IMR-90 (cell line): Measurements from ENCODE around the gene MTM1. TPM values are rescaled to one million over a fixed set of nuclear protein-coding genes. Genes with fewer than 3 reads are reported as not detected.

Source experiments
- ATAC-seq: fragments of 200-7000 bp; cut with Tn5 transposase; 2 replicates; pipeline ENCODE4 v1.9.1; 2020; ENCODE audit warnings: low read depth, mild to moderate bottlenecking, moderate library complexity
- BruUV-seq: library from RNA; stranded (reverse); fragments of 400-500 nt; replicated peaks from 2 replicates; lab custom pipeline; 2021; lab: Mats Ljungman, UMichigan
- CTCF ChIA-PET: fragments of 300-600 bp; formaldehyde crosslinking; extraction: SDS; loops from one replicate; lab custom pipeline; 2021; ENCODE audit warnings: antibody characterized with exemption; lab: Yijun Ruan, JAX
- POLR2A ChIA-PET: fragments of 300-600 bp; sonication (Branson Sonifier 250); formaldehyde crosslinking; loops from one replicate; lab custom pipeline; 2022; ENCODE audit warnings: antibody characterized with exemption; ENCODE audit not compliant: unreplicated experiment; lab: Charles Lee
- DNase-seq: peaks from one replicate; pipeline ENCODE4 v3.0.0; 2013
- H2AFZ ChIP-seq: replicated peaks from 2 replicates; pipeline ENCODE3; 2013; ENCODE audit warnings: low read length, mild to moderate bottlenecking; ENCODE audit not compliant: poor library complexity
- H2AK5ac ChIP-seq: 2 replicates; pipeline ENCODE4 v1.6.1; 2013; ENCODE audit warnings: low read depth, low read length, inconsistent platforms
- H2AK9ac ChIP-seq: replicated peaks from 2 replicates; pipeline ENCODE3; 2013; ENCODE audit warnings: mild to moderate bottlenecking, low read depth, low read length, moderate library complexity; ENCODE audit not compliant: poor library complexity
- H2BK120ac ChIP-seq: 2 replicates; pipeline ENCODE4 v1.6.1; 2013; ENCODE audit warnings: low read depth, low read length, inconsistent platforms
- H2BK15ac ChIP-seq: 3 replicates; pipeline ENCODE4 v1.6.1; 2013; ENCODE audit warnings: low read depth, low read length, inconsistent platforms
- H2BK20ac ChIP-seq: 2 replicates; pipeline ENCODE4 v1.6.1; 2013; ENCODE audit warnings: low read depth, mild to moderate bottlenecking, inconsistent platforms, low read length, moderate library complexity
- H2BK5ac ChIP-seq: 2 replicates; pipeline ENCODE4 v1.6.1; 2013; ENCODE audit warnings: mild to moderate bottlenecking, low read depth, low read length, inconsistent platforms; ENCODE audit not compliant: poor library complexity, severe bottlenecking
- H3K14ac ChIP-seq: replicated peaks from 2 replicates; pipeline ENCODE4 v1.6.1; 2013; ENCODE audit warnings: low read depth, low read length, inconsistent platforms
- H3K18ac ChIP-seq: 2 replicates; pipeline ENCODE4 v1.6.1; 2013; ENCODE audit warnings: low read depth, low read length, control low read depth
- H3K23ac ChIP-seq: 2 replicates; pipeline ENCODE4 v1.6.1; 2013; ENCODE audit warnings: low read depth, low read length, inconsistent platforms
- H3K27ac ChIP-seq: 2 replicates; pipeline ENCODE4 v1.5.1; 2013; ENCODE audit warnings: mild to moderate bottlenecking, control low read depth, low read length; ENCODE audit not compliant: insufficient read depth
- H3K27me3 ChIP-seq: 2 replicates; pipeline ENCODE4 v1.6.1; 2013; ENCODE audit warnings: low read length; ENCODE audit not compliant: control insufficient read depth, insufficient read depth
- H3K36me3 ChIP-seq: 2 replicates; pipeline ENCODE4 v1.6.1; 2013; ENCODE audit warnings: low read length, mixed read lengths; ENCODE audit not compliant: control insufficient read depth, insufficient read depth
- H3K4ac ChIP-seq: 2 replicates; pipeline ENCODE4 v1.6.1; 2013; ENCODE audit warnings: low read depth, low read length, inconsistent platforms
- H3K4me1 ChIP-seq: 2 replicates; pipeline ENCODE4 v1.6.1; 2013; ENCODE audit warnings: low read length, mixed read lengths; ENCODE audit not compliant: control insufficient read depth, insufficient read depth
- H3K4me2 ChIP-seq: 2 replicates; pipeline ENCODE4 v1.6.1; 2013; ENCODE audit warnings: low read depth, mild to moderate bottlenecking, control low read depth, low read length, moderate library complexity
- H3K4me3 ChIP-seq: 2 replicates; pipeline ENCODE4 v1.5.1; 2013; ENCODE audit warnings: low read depth, mild to moderate bottlenecking, control low read depth, low read length, moderate library complexity; ENCODE audit not compliant: insufficient read depth
- H3K56ac ChIP-seq: 2 replicates; pipeline ENCODE4 v1.6.1; 2013; ENCODE audit warnings: low read length, inconsistent platforms; ENCODE audit not compliant: insufficient read depth; ENCODE audit errors: extremely low read depth
- H3K79me1 ChIP-seq, 2 experiments: 2 replicates each; pipeline ENCODE4 v1.6.1; 2013; ENCODE audit warnings: low read length in 2 of 2, inconsistent platforms in 1 of 2, low read depth in 1 of 2
- H3K9ac ChIP-seq: 2 replicates; pipeline ENCODE4 v1.6.1; 2013; ENCODE audit warnings: low read depth, low read length, control low read depth
- H3K9me1 ChIP-seq: 2 replicates; pipeline ENCODE4 v1.6.1; 2013; ENCODE audit warnings: low read length, inconsistent platforms; ENCODE audit not compliant: insufficient read depth
- H3K9me3 ChIP-seq: 2 replicates; pipeline ENCODE4 v1.6.1; 2013; ENCODE audit warnings: low read length; ENCODE audit not compliant: control insufficient read depth, insufficient read depth
- H4K20me1 ChIP-seq: 2 replicates; pipeline ENCODE4 v1.6.1; 2013; ENCODE audit warnings: low read length, inconsistent platforms; ENCODE audit not compliant: insufficient read depth
- H4K5ac ChIP-seq: 2 replicates; pipeline ENCODE4 v1.6.1; 2013; ENCODE audit warnings: mild to moderate bottlenecking, low read depth, low read length, control low read depth
- H4K8ac ChIP-seq, 2 experiments: 2 replicates each; pipeline ENCODE4 v1.6.1; 2013; ENCODE audit warnings: low read depth in 2 of 2, low read length in 2 of 2, control low read depth in 1 of 2, inconsistent platforms in 1 of 2
- H4K91ac ChIP-seq: 2 replicates; pipeline ENCODE4 v1.6.1; 2013; ENCODE audit warnings: low read depth, low read length, inconsistent platforms; ENCODE audit not compliant: insufficient read depth
- BHLHE40 ChIP-seq: fragments of 150-350 bp; IDR thresholded peaks from 2 replicates; pipeline ENCODE4 v1.6.1; 2016; ENCODE audit warnings: mild to moderate bottlenecking, low read depth, low read length
- CEBPB ChIP-seq: IDR thresholded peaks from 2 replicates; pipeline ENCODE4 v1.6.1; 2012; ENCODE audit warnings: low read depth, low read length, improper control_type of control experiment
- CHD1 ChIP-seq: IDR thresholded peaks from 2 replicates; pipeline ENCODE4 v1.6.1; 2012; ENCODE audit warnings: low read depth, low read length, improper control_type of control experiment
- FOS ChIP-seq: fragments of 150-350 bp; IDR thresholded peaks from 2 replicates; pipeline ENCODE4 v1.6.1; 2016; ENCODE audit warnings: low read depth, low read length
- MAFK ChIP-seq: IDR thresholded peaks from 2 replicates; pipeline ENCODE4 v1.6.1; 2012; ENCODE audit warnings: low read depth, low read length, improper control_type of control experiment
- MAZ ChIP-seq: IDR thresholded peaks from 2 replicates; pipeline ENCODE4 v1.6.1; 2012; ENCODE audit warnings: low read depth, mild to moderate bottlenecking, low read length, improper control_type of control experiment, moderate library complexity, borderline replicate concordance
- MXI1 ChIP-seq: IDR thresholded peaks from 2 replicates; pipeline ENCODE4 v1.6.1; 2012; ENCODE audit warnings: low read depth, mild to moderate bottlenecking, low read length, moderate library complexity, borderline replicate concordance
- POLR2A ChIP-seq: IDR thresholded peaks from 2 replicates; pipeline ENCODE4 v1.6.1; 2012; ENCODE audit warnings: mild to moderate bottlenecking, low read depth, low read length
- RCOR1 ChIP-seq: IDR thresholded peaks from 2 replicates; pipeline ENCODE4 v1.6.1; 2012; ENCODE audit warnings: mild to moderate bottlenecking, low read length, improper control_type of control experiment; ENCODE audit not compliant: insufficient replicate concordance
- RFX5 ChIP-seq: IDR thresholded peaks from 2 replicates; pipeline ENCODE4 v1.8.0; 2012; ENCODE audit warnings: low read depth, mild to moderate bottlenecking, low read length, moderate library complexity
- SMC3 ChIP-seq: fragments of 150-350 bp; IDR thresholded peaks from 2 replicates; pipeline ENCODE4 v1.6.1; 2016; ENCODE audit warnings: low read depth, mild to moderate bottlenecking, antibody characterized with exemption, low read length, moderate library complexity
- WGBS, 2 experiments: methylation state at CpG; one replicate each; pipeline versions ENCODE4 v1.1.5 to v1.1.7; 2013; ENCODE audit warnings: missing lambda C conversion rate in 2 of 2; ENCODE audit not compliant: insufficient read length in 1 of 2; ENCODE audit errors: extremely low coverage in 2 of 2; 5-methylcytosine and 5-hydroxymethylcytosine counted together
- dilution Hi-C: fragments of 300-500 bp; cut with HindIII; formaldehyde crosslinking; loops from one replicate; pipeline ENCODE4 v1.14.3; 2018; ENCODE audit warnings: low sequenced_read_pairs; ENCODE audit not compliant: unreplicated experiment
- in situ Hi-C: fragments of 300-500 bp; cut with MboI; formaldehyde crosslinking; loops from 3 replicates; pipeline ENCODE4 v1.14.3; 2019; ENCODE audit warnings: low sequenced_read_pairs, inconsistent platforms, mixed read lengths
- intact Hi-C: fragments of 100-400 bp; cut with micrococcal nuclease; formaldehyde crosslinking; loops from 2 replicates; pipeline ENCODE4 v1.10.0; 2022
- polyA plus RNA-seq, 3 experiments: library from polyadenylated mRNA; depleted of rRNA; stranded (reverse); fragments of >200 nt; gene quantifications; 2 replicates each; pipeline ENCODE4 v1.2.3, GENCODE V29; 2012; ENCODE audit warnings: low replicate concordance in 1 of 3
- total RNA-seq: library from RNA; depleted of rRNA; stranded (reverse); fragments of >200 nt; gene quantifications from 2 replicates; pipeline ENCODE4 v1.2.3, GENCODE V29; 2012
- TF ChIP-seq, protein P1 (sequence below): conservative IDR thresholded peaks from 2 replicates; pipeline ENCODE4 v1.5.1; 2012; ENCODE audit warnings: mild to moderate bottlenecking, low read depth, low read length, improper control_type of control experiment
- TF ChIP-seq, protein P2 (sequence below): fragments of 150-350 bp; IDR thresholded peaks from 2 replicates; pipeline ENCODE4 v1.6.1; 2017; ENCODE audit warnings: mild to moderate bottlenecking, antibody characterized with exemption, low read length, low read depth

Gene MTM1
- total and polyA plus RNA-seq, 2 of the 4 experiments (the other 2 are of a cell fraction), result 3.8 to 5.6 TPM

- CTCF ChIA-PET, result no interaction called here
- Histone ChIP-seq H3K4ac (peak overlapping the region; percentile 52; the same call in 1 of the 2 replicates), H3K4me3 (peak overlapping the region; percentile 26; the same call in 1 of the 2 replicates), H3K27me3 (peaks cover under 1% of the 10 kb centered on the region; the same call in 1 of the 2 replicates), H4K5ac (peak overlapping the region; percentile 55), H3K36me3 (no peaks in the 10 kb centered on the region), H3K56ac (no peak overlapping the region), H3K79me1 (peaks cover 8 to 24% of the 10 kb centered on the region in 2 experiments; a peak in 3 of 4 replicates), H3K27ac (no peak overlapping the region), H4K8ac (peak overlapping the region; percentile 38 to 93; a peak in 3 of 4 replicates), H3K14ac (0 out of 2 replicates have a peak overlapping the region, but pooled peaks have one; percentile 37), H2AFZ (peak overlapping the region; percentile 82), H4K91ac (no peak overlapping the region), H2AK5ac (no peak overlapping the region), H2BK15ac (no peak overlapping the region), H4K20me1 (no peaks in the 10 kb centered on the region), H2AK9ac (no peak overlapping the region), H2BK20ac (no peak overlapping the region), H3K9ac (no peak overlapping the region), H3K9me1 (no peaks in the 10 kb centered on the region), H2BK5ac (no peak overlapping the region), H3K4me1 (peaks cover 2% of the 10 kb centered on the region; the same call in 1 of the 2 replicates), H3K4me2 (peak overlapping the region; percentile 63; the same call in 1 of the 2 replicates), H3K18ac (no peak overlapping the region), H3K9me3 (no peaks in the 10 kb centered on the region), H3K23ac (0 out of 2 replicates have a peak overlapping the region, but pooled peaks have one; percentile 80), H2BK120ac (0 out of 2 replicates have a peak overlapping the region, but pooled peaks have one; percentile 20)
- TF ChIP-seq, protein P1, sequence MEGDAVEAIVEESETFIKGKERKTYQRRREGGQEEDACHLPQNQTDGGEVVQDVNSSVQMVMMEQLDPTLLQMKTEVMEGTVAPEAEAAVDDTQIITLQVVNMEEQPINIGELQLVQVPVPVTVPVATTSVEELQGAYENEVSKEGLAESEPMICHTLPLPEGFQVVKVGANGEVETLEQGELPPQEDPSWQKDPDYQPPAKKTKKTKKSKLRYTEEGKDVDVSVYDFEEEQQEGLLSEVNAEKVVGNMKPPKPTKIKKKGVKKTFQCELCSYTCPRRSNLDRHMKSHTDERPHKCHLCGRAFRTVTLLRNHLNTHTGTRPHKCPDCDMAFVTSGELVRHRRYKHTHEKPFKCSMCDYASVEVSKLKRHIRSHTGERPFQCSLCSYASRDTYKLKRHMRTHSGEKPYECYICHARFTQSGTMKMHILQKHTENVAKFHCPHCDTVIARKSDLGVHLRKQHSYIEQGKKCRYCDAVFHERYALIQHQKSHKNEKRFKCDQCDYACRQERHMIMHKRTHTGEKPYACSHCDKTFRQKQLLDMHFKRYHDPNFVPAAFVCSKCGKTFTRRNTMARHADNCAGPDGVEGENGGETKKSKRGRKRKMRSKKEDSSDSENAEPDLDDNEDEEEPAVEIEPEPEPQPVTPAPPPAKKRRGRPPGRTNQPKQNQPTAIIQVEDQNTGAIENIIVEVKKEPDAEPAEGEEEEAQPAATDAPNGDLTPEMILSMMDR, result no peak
- TF ChIP-seq POLR2A, result no peak
- no peak for TF ChIP-seq CHD1
- TF ChIP-seq FOS, result no peak
- TF ChIP-seq MAFK, result no peak
- no peak for TF ChIP-seq MAZ
- TF ChIP-seq BHLHE40, result no peak
- TF ChIP-seq, protein P2, sequence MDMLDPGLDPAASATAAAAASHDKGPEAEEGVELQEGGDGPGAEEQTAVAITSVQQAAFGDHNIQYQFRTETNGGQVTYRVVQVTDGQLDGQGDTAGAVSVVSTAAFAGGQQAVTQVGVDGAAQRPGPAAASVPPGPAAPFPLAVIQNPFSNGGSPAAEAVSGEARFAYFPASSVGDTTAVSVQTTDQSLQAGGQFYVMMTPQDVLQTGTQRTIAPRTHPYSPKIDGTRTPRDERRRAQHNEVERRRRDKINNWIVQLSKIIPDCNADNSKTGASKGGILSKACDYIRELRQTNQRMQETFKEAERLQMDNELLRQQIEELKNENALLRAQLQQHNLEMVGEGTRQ, result no peak
- no peak for TF ChIP-seq MXI1
- no peak for TF ChIP-seq RCOR1
- TF ChIP-seq SMC3, result no peak
- no peak for TF ChIP-seq RFX5
- no peak for TF ChIP-seq CEBPB
- POLR2A ChIA-PET, result no interaction called here
- BruUV-seq, result no TSS peak
- WGBS, 2 experiments, result 19% methylated on average over 6 of the region's 23 CpGs; no CpG with 5 or more reads in 1 of the 2 experiments
- intact Hi-C loops, result loop anchor here (2.0 kb wide), 1 partner anchor 201 kb away; no protein-coding TSS in a partner anchor
- ATAC-seq (no peak), DNase-seq (no peak)
- dilution Hi-C loops, result no loop called here
- in situ Hi-C loops, result no loop called here
Measured at GRCh38 chrX:150567645-150568319, 639 bp upstream of the MTM1 start.
